HFFc6 (cell line): ENCODE measurements around the gene GOLGA7B. TPM values are rescaled to one million over a fixed set of nuclear protein-coding genes. Genes with fewer than 3 reads are reported as not detected.

ENCODE experiments used
- DNase-seq: peaks from one replicate; pipeline ENCODE4 v3.0.0-alpha.2; 2018
- H3K27ac Mint-ChIP-seq: 2 replicates; pipeline ENCODE4 v1.8.0; 2020; ENCODE audit warnings: mild to moderate bottlenecking, mixed read lengths
- H3K27me3 Mint-ChIP-seq: 2 replicates; pipeline ENCODE4 v1.8.0; 2021; ENCODE audit warnings: mild to moderate bottlenecking, moderate library complexity, mixed read lengths; ENCODE audit not compliant: insufficient read depth
- H3K36me3 Mint-ChIP-seq: 2 replicates; pipeline ENCODE4 v1.8.0; 2021; ENCODE audit warnings: low read depth, mixed read lengths
- H3K4me1 Mint-ChIP-seq: 2 replicates; pipeline ENCODE4 v1.8.0; 2020; ENCODE audit warnings: low read depth, mixed read lengths
- H3K4me3 Mint-ChIP-seq: 2 replicates; pipeline ENCODE4 v1.8.0; 2020; ENCODE audit warnings: mild to moderate bottlenecking, moderate library complexity, mixed read lengths
- H3K9me3 Mint-ChIP-seq: 2 replicates; pipeline ENCODE4 v1.8.0; 2020; ENCODE audit warnings: mild to moderate bottlenecking, mixed read lengths
- CTCF ChIP-seq: fragments of 200-600 bp; sonication (generic); IDR thresholded peaks from 2 replicates; pipeline ENCODE4 v1.5.0; 2021; ENCODE audit warnings: antibody characterized with exemption, mild to moderate bottlenecking
- total RNA-seq, 6 experiments: library from RNA; stranded (reverse); fragmentation: NEBNext Ultra II Directional; extraction: Animal tissue kit (Norgen Biotek cat#: 25700); gene quantifications; 2 replicates in 1 of 6; 3 replicates in 5 of 6; pipeline ENCODE4 v1.2.3, GENCODE V29; 2021

GOLGA7B gene
- total RNA-seq, 6 experiments from 2014 or later: not detected

GRCh38 chr10:97886286-97886685 is 36.6 kb downstream of the GOLGA7B start:
- Mint-ChIP-seq H3K4me1 (peaks cover 31% of the 10 kb centered on the region), H3K27me3 (peaks cover 9% of the 10 kb centered on the region), H3K4me3 (no peak overlapping the region), H3K9me3 (no peaks in the 10 kb centered on the region), H3K36me3 (no peaks in the 10 kb centered on the region), H3K27ac (no peak overlapping the region)
- TF ChIP-seq CTCF: no peak
- no peak for DNase-seq

GRCh38 chr10:97887399-97887798 is 37.8 kb downstream of the GOLGA7B start:
- Mint-ChIP-seq H3K27me3 (peaks cover 19% of the 10 kb centered on the region), H3K4me1 (peaks cover 27% of the 10 kb centered on the region), H3K4me3 (no peak overlapping the region), H3K9me3 (no peaks in the 10 kb centered on the region), H3K27ac (no peak overlapping the region), H3K36me3 (no peaks in the 10 kb centered on the region)
- DNase-seq: no peak
- no peak for TF ChIP-seq CTCF

GRCh38 chr10:97888134-97888533 is 38.5 kb downstream of the GOLGA7B start:
- no peak overlapping the region for H3K27ac Mint-ChIP-seq
- peaks cover 22% of the 10 kb centered on the region for H3K4me1 Mint-ChIP-seq
- no peak for TF ChIP-seq CTCF
- DNase-seq: no peak
- H3K27me3 Mint-ChIP-seq: peaks cover 20% of the 10 kb centered on the region
- H3K9me3 Mint-ChIP-seq: no peaks in the 10 kb centered on the region
- no peak overlapping the region for H3K4me3 Mint-ChIP-seq
- no peaks in the 10 kb centered on the region for H3K36me3 Mint-ChIP-seq

- peak; percentile 58; the same call in 1 of the 2 replicates for TF ChIP-seq CTCF
- Mint-ChIP-seq H3K27me3 (peaks cover 22% of the 10 kb centered on the region), H3K4me1 (peaks cover 22% of the 10 kb centered on the region), H3K4me3 (peak overlapping the region; percentile 40; the same call in 1 of the 2 replicates), H3K36me3 (no peaks in the 10 kb centered on the region), H3K27ac (no peak overlapping the region; the same call in 1 of the 2 replicates), H3K9me3 (no peaks in the 10 kb centered on the region)
- DNase-seq: peak; percentile 59
Measured at GRCh38 chr10:97888641-97889262, 39.1 kb downstream of the GOLGA7B start.

- Mint-ChIP-seq H3K4me3 (no peak overlapping the region), H3K4me1 (peaks cover 22% of the 10 kb centered on the region), H3K36me3 (no peaks in the 10 kb centered on the region), H3K27ac (no peak overlapping the region), H3K9me3 (no peaks in the 10 kb centered on the region), H3K27me3 (peaks cover 20% of the 10 kb centered on the region)
- TF ChIP-seq CTCF: no peak
- no peak for DNase-seq
Measured at GRCh38 chr10:97889461-97890265, 40.0 kb downstream of the GOLGA7B start.
